Lower lobe of right lung (tissue), 2 donors: ENCODE results near the gene TOP2B. TPM values are rescaled to one million over a fixed set of nuclear protein-coding genes. Genes with fewer than 3 reads are reported as not detected.

Source experiments
- ATAC-seq, 2 donors: fragments of 200-7000 bp; cut with Tn5 transposase; one replicate each; pipeline ENCODE4 v1.9.1; 2020 to 2022; ENCODE audit warnings: mild to moderate bottlenecking in 2 of 2, moderate library complexity in 2 of 2
- DNase-seq: peaks from one replicate; pipeline ENCODE4 v3.0.0-alpha.2; 2020
- H3K27ac ChIP-seq: fragments of 200-600 bp; one replicate; pipeline ENCODE4 v1.8.0; 2022
- H3K27me3 ChIP-seq: fragments of 200-600 bp; one replicate; pipeline ENCODE4 v1.8.0; 2022; ENCODE audit warnings: low read depth
- H3K36me3 ChIP-seq: fragments of 200-600 bp; one replicate; pipeline ENCODE4 v1.8.0; 2022; ENCODE audit warnings: mild to moderate bottlenecking
- H3K4me1 ChIP-seq: fragments of 200-600 bp; one replicate; pipeline ENCODE4 v1.8.0; 2022
- H3K4me3 ChIP-seq: fragments of 200-600 bp; one replicate; pipeline ENCODE4 v1.8.0; 2022; ENCODE audit warnings: mild to moderate bottlenecking
- H3K9me3 ChIP-seq: fragments of 200-600 bp; one replicate; pipeline ENCODE4 v1.8.0; 2022
- intact Hi-C: fragments of 100-400 bp; cut with DNase I; formaldehyde crosslinking; loops from one replicate; pipeline ENCODE4 v1.11.0; 2022
- total RNA-seq: library from RNA; stranded (reverse); fragmentation: NEBNext Ultra II Directional; extraction: Animal tissue kit (Norgen Biotek cat#: 25700); gene quantifications from one replicate; pipeline ENCODE4 v1.2.1, GENCODE V29; 2021
- TF ChIP-seq, protein P1 (sequence below): fragments of 200-600 bp; IDR thresholded peaks from one replicate; pipeline ENCODE4 v1.8.0; 2022; ENCODE audit warnings: antibody characterized with exemption, mild to moderate bottlenecking
- donor health status: DM: no; HTN: yes; CAD: no; lungs with severe emphysema.

The TOP2B gene
- total RNA-seq, 1 donor from 2014 or later: 92.1 TPM

DNA sequence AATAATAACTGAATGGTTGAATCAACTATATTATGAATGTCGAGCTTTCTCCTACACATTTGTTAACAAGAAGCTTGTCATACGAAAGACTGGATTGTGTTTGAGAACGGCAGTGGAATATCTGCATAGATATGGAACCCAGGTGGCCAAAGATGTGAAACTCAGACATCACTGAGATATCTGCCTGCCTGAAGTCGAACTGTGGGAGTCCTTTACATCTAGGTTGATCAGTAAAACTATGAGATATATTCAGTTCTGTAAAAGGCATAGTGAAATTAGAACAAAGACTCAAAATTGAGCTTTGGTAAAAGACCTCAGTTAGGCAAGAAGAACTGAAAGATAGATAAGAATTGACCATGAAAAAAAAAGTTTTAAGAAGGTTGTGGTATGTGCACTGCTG is 41.5 kb upstream of the TOP2B start:
- Histone ChIP-seq H3K36me3 (no peaks in the 10 kb centered on the region), H3K27ac (no peak overlapping the region), H3K4me1 (no peaks in the 10 kb centered on the region), H3K9me3 (no peaks in the 10 kb centered on the region), H3K27me3 (no peaks in the 10 kb centered on the region), H3K4me3 (no peak overlapping the region)
- ATAC-seq (no peak), DNase-seq (no peak)
- TF ChIP-seq, protein P1, sequence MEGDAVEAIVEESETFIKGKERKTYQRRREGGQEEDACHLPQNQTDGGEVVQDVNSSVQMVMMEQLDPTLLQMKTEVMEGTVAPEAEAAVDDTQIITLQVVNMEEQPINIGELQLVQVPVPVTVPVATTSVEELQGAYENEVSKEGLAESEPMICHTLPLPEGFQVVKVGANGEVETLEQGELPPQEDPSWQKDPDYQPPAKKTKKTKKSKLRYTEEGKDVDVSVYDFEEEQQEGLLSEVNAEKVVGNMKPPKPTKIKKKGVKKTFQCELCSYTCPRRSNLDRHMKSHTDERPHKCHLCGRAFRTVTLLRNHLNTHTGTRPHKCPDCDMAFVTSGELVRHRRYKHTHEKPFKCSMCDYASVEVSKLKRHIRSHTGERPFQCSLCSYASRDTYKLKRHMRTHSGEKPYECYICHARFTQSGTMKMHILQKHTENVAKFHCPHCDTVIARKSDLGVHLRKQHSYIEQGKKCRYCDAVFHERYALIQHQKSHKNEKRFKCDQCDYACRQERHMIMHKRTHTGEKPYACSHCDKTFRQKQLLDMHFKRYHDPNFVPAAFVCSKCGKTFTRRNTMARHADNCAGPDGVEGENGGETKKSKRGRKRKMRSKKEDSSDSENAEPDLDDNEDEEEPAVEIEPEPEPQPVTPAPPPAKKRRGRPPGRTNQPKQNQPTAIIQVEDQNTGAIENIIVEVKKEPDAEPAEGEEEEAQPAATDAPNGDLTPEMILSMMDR: no peak
- intact Hi-C loops: no loop called here

DNA sequence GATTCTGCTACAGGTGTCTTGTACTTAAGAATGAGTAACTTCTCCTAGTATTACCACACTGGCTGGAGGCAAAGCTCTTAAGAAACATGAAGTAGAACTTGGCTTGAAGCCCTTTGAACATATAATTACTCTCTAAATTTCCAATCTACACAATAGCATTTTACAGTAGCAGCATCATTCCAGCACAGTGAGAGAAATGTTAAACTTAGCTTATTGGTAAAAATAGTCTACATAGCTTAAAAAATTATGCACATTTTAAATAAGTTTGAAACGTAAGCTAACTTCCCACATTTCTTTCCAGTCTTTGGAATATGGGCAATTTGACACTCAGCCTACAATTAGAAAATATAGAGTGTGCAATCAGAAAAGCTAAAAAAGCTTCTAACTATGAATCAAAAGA is 32.8 kb upstream of the TOP2B start:
- H3K4me1 ChIP-seq: no peaks in the 10 kb centered on the region
- no peaks in the 10 kb centered on the region for H3K9me3 ChIP-seq
- TF ChIP-seq, protein P1: no peak
- H3K27me3 ChIP-seq: no peaks in the 10 kb centered on the region
- intact Hi-C loops: no loop called here
- DNase-seq (no peak), ATAC-seq (no peak)
- no peaks in the 10 kb centered on the region for H3K36me3 ChIP-seq
- no peak overlapping the region for H3K4me3 ChIP-seq
- H3K27ac ChIP-seq: no peak overlapping the region

DNA sequence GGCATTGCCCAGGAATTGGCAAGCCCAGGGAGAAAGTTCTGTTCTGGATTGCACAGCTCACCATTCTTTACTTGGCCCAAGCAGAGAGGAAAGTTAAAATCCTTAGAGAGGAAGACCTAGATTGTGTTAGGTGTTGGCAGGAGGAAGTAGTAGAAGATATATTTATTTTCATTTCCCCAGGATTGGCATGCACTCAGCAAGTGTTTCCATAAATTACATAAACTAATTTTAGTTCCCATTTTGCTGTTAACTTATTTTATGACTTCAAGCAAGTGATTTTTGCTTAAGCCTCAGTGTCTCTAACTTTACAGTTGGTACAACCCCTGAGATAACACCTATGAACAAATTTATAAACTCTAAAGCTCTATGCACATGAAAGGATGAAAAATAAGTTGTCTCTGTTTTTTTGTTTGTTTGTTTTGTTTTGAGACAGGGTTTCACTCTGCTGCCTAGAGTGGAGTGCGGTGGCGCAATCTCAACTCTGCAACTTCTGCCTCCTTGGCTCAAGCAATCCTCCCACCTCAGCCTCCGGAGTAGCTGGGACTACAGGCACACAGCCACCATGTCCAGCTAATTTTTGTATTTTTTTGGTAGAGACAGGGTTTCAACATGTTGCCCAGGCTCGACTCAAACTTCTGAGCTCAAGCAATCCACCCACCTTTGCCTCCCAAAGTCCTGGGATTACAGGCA is 31.2 kb upstream of the TOP2B start:
- ATAC-seq: no peak
- intact Hi-C loops: no loop called here

DNA sequence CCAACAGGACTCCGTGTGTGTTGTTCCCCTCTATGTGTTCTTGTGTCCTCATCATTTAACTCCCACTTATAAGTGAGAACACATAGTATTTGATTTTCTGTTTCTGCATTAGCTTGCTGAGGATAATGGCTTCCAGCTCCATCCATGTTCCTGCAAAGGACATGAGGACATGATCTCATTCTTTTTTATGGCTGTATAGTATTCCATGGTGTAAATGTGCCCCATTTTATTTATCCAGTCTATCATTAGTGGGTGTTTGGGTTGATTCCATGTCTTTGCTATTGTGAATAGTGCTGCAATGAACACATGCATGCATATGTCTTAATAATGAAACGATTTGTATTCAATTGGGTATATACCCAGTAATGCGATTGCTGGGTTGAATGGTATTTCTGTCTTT is 28.5 kb upstream of the TOP2B start:
- DNase-seq (no peak), ATAC-seq (no peak)
- intact Hi-C loops: no loop called here
- no peak overlapping the region for H3K27ac ChIP-seq
- TF ChIP-seq, protein P1: no peak
- no peak overlapping the region for H3K4me3 ChIP-seq
- H3K27me3 ChIP-seq: no peaks in the 10 kb centered on the region
- H3K36me3 ChIP-seq: no peaks in the 10 kb centered on the region
- no peaks in the 10 kb centered on the region for H3K4me1 ChIP-seq
- no peaks in the 10 kb centered on the region for H3K9me3 ChIP-seq

More for the DNA sequence above, 31.2 kb upstream of the TOP2B start:
- no peaks in the 10 kb centered on the region for H3K4me1 ChIP-seq
- no peaks in the 10 kb centered on the region for H3K9me3 ChIP-seq
- TF ChIP-seq, protein P1: no peak
- no peaks in the 10 kb centered on the region for H3K27me3 ChIP-seq
- peak; percentile 60 for DNase-seq
- no peak overlapping the region for H3K4me3 ChIP-seq
- no peak overlapping the region for H3K27ac ChIP-seq
- no peaks in the 10 kb centered on the region for H3K36me3 ChIP-seq

DNA sequence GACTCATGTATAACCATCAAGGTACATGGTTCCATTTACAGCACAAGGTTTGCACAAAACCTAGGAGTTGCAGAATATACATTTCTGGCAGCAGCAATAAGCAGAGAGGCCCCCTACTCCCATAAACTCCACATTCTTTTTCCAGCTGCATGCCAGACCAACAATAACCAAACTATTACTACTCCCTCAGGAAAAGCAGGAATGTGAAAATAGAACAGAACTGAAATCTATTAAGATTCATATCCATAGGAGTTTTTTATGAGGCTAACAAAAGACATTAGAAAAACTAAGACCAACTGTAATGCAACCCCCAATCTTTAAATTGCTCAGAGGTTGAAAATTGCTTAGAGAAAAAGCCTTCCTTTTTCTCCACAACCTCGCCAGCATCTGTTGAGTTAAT is 27.6 kb upstream of the TOP2B start:
- H3K9me3 ChIP-seq: no peaks in the 10 kb centered on the region
- TF ChIP-seq, protein P1: no peak
- DNase-seq (no peak), ATAC-seq (no peak)
- H3K27me3 ChIP-seq: no peaks in the 10 kb centered on the region
- H3K4me3 ChIP-seq: no peak overlapping the region
- no peaks in the 10 kb centered on the region for H3K4me1 ChIP-seq
- no peak overlapping the region for H3K27ac ChIP-seq
- intact Hi-C loops: no loop called here
- no peaks in the 10 kb centered on the region for H3K36me3 ChIP-seq
